K562 (cell line): ENCODE data around the gene OSGIN1. TPM values are rescaled to one million over a fixed set of nuclear protein-coding genes. Genes with fewer than 3 reads are reported as not detected.

Experiments used
- E2F5 ChIP-seq: sonication (generic); formaldehyde crosslinking; IDR thresholded peaks from 2 replicates; pipeline ENCODE4 v1.8.0; 2022; ENCODE audit warnings: mild to moderate bottlenecking, missing genetic modification reagents
- RFX5 ChIP-seq: IDR thresholded peaks from 2 replicates; pipeline ENCODE4 v1.6.1; 2011; ENCODE audit warnings: low read depth, mild to moderate bottlenecking, improper control_type of control experiment, low read length
- SMARCA4 ChIP-seq: fragments of 450-650 bp; IDR thresholded peaks from 2 replicates; pipeline ENCODE4 v1.6.1; 2016
- SP1 ChIP-seq: sonication (generic); formaldehyde crosslinking; IDR thresholded peaks from 2 replicates; pipeline ENCODE4 v1.8.1; 2022; ENCODE audit warnings: mild to moderate bottlenecking, missing genetic modification reagents
- ZBTB49 ChIP-seq: sonication (generic); formaldehyde crosslinking; IDR thresholded peaks from 2 replicates; pipeline ENCODE4 v1.8.0; 2022; ENCODE audit warnings: missing genetic modification reagents, mild to moderate bottlenecking, borderline replicate concordance
- ZNF175 ChIP-seq: fragments of 200-800 bp; sonication (Bioruptor generic); IDR thresholded peaks from 2 replicates; pipeline ENCODE4 v1.6.1; 2016; ENCODE audit warnings: low read depth, mild to moderate bottlenecking, missing genetic modification characterization, missing compliant biosample characterization
- ZNF212 ChIP-seq: fragments of 450-650 bp; formaldehyde crosslinking; IDR thresholded peaks from 2 replicates; pipeline ENCODE4 v1.4.0; 2020; ENCODE audit warnings: mild to moderate bottlenecking
- ZNF282 ChIP-seq: sonication (generic); formaldehyde crosslinking; IDR thresholded peaks from 2 replicates; pipeline ENCODE4 v1.8.1; 2023; ENCODE audit warnings: missing genetic modification reagents
- ZNF695 ChIP-seq: fragments of 450-650 bp; formaldehyde crosslinking; IDR thresholded peaks from 2 replicates; pipeline ENCODE4 v1.4.0; 2020; ENCODE audit warnings: mild to moderate bottlenecking, moderate library complexity
- polyA plus RNA-seq, 8 experiments: library from polyadenylated mRNA; depleted of rRNA in 4 of 8; stranded (reverse) in 5 of 8; unstranded in 3 of 8; fragments of >200 nt; fragmentation: Nextera tagmentation in 2 of 8; fragmentation: Illumina TruSeq in 1 of 8; extraction: Ambion mirVana in 2 of 8; extraction: Trizol in 1 of 8; gene quantifications; 2 replicates each; pipeline versions ENCODE4 v1.2.1 to v1.2.3, GENCODE V29; 2011 to 2014; ENCODE audit warnings: inconsistent platforms in 1 of 8, missing spikeins in 1 of 8
- total RNA-seq, 7 experiments: library from RNA; depleted of rRNA in 6 of 7; stranded (reverse); fragments of >200 nt in 6 of 7; fragmentation: Illumina TruSeq in 2 of 7; extraction: Trizol in 2 of 7; gene quantifications; 2 replicates each; pipeline versions ENCODE4 v1.2.1 to v1.2.3, GENCODE V29; 2011 to 2021; ENCODE audit warnings: low replicate concordance in 1 of 7

The OSGIN1 gene
- total and polyA plus RNA-seq, 9 of the 15 experiments (the other 6 are each of a cell fraction or from before 2014, with no cell fraction given) = 0.03 to 3.6 (median 1.6) TPM

- TF ChIP-seq ZBTB49 (CRISPR knock-in tag) (no peak), ZNF695 (CRISPR knock-in tag) (no peak), ZNF282 (CRISPR knock-in tag) (no peak), SP1 (CRISPR knock-in tag) (no peak), E2F5 (CRISPR knock-in tag) (no peak), SMARCA4 (no peak), ZNF175 (CRISPR knock-in tag) (no peak), ZNF212 (CRISPR knock-in tag) (no peak), RFX5 (no peak)
These were observed 22.7 kb downstream of the OSGIN1 start (continued) for GRCh38 chr16:83975590-83976260.
